ENCODE results near the gene NUS1. TPM values are rescaled to one million over a fixed set of nuclear protein-coding genes. Genes with fewer than 3 reads are reported as not detected.

Gene NUS1
- total RNA-seq, 1 donor from 2014 or later, result 29.9 TPM

Other genes starting within 250 kb of the NUS1 start
- gene ROS1, start 249.5 kb upstream of the NUS1 start, total RNA-seq (ENCODE audit: unreplicated experiment), result 0.05 TPM
- gene DCBLD1, start 192.8 kb upstream of the NUS1 start, total RNA-seq (ENCODE audit: unreplicated experiment), result 203 TPM
- gene GOPC, start 73.0 kb upstream of the NUS1 start, total RNA-seq (ENCODE audit: unreplicated experiment), result 31.8 TPM
- gene SLC35F1, start 231.8 kb downstream of the NUS1 start, total RNA-seq (ENCODE audit: unreplicated experiment), result 0.23 TPM

Data from endothelial cell (in vitro differentiated cells).